K562 (cell line): ENCODE results near the gene CGB8. TPM values are rescaled to one million over a fixed set of nuclear protein-coding genes. Genes with fewer than 3 reads are reported as not detected.
"Not testable (repeated sequence)": the region's sequence is repeated elsewhere in the genome, so short reads cannot be mapped to it uniquely, and the experiment has no call there.

Experiments
- ATAC-seq: fragments of 200-7000 bp; cut with Tn5 transposase; 3 replicates; pipeline ENCODE4 v1.9.1; 2020; ENCODE audit warnings: moderate library complexity
- BruUV-seq: library from RNA; stranded (reverse); fragments of 400-500 nt; replicated peaks from 2 replicates; lab custom pipeline; 2021; lab: Mats Ljungman, UMichigan
- CTCF ChIA-PET: fragments of 300-600 bp; formaldehyde crosslinking; extraction: SDS; loops from one replicate; lab custom pipeline; 2021; ENCODE audit warnings: low intra/inter-chr PET ratio; lab: Yijun Ruan, JAX
- POLR2A ChIA-PET: fragments of 300-600, 350-650 bp; sonication (Branson Sonifier 250); formaldehyde crosslinking; extraction: SDS; loops from one replicate; lab custom pipeline; 2021; ENCODE audit warnings: antibody characterized with exemption, inconsistent platforms; lab: Yijun Ruan, JAX
- DNase-seq, 4 experiments: peaks; one replicate each; pipeline versions ENCODE4 v3.0.0 to v3.0.0-alpha.2; 2011 to 2018; ENCODE audit warnings: low spot score in 3 of 4, mixed read lengths in 3 of 4; ENCODE audit errors: extremely low read depth in 1 of 4
- FAIRE-seq: peaks from 2 replicates; lab custom pipeline; 2011; peaks lifted over from hg19 to GRCh38; lab: Jason Lieb, UNC
- H2AFZ ChIP-seq: 2 replicates; pipeline ENCODE4 v1.6.0; 2011; ENCODE audit warnings: low read depth, low read length, control low read depth, inconsistent platforms
- H3K27ac ChIP-seq: fragments of 200-600 bp; 3 replicates; pipeline ENCODE4 v1.8.0; 2011; ENCODE audit warnings: low read depth, mild to moderate bottlenecking, control low read depth, inconsistent platforms, low read length, moderate library complexity, mixed read lengths; ENCODE audit errors: extremely low read depth
- H3K27me3 ChIP-seq, 2 experiments: fragments of 300-600 bp in 1 of 2; 2 replicates in 1 of 2; 3 replicates in 1 of 2; pipeline versions ENCODE4 v1.6.0 to v1.8.0; 2011; ENCODE audit warnings: inconsistent platforms in 2 of 2, low read length in 2 of 2, mild to moderate bottlenecking in 1 of 2, mixed read lengths in 1 of 2, moderate library complexity in 1 of 2; ENCODE audit not compliant: control insufficient read depth in 2 of 2, insufficient read depth in 2 of 2
- H3K36me3 ChIP-seq: fragments of 300-600 bp; 3 replicates; pipeline ENCODE4 v1.8.0; 2011; ENCODE audit warnings: mild to moderate bottlenecking, low read length, inconsistent platforms; ENCODE audit not compliant: control insufficient read depth, insufficient read depth
- H3K4me1 ChIP-seq, 2 experiments: fragments of 200-600 bp in 1 of 2; replicated peaks in 1 of 2; 2 replicates in 1 of 2; 3 replicates in 1 of 2; pipeline versions ENCODE4 v1.5.1 to v1.8.0; 2011; ENCODE audit warnings: inconsistent platforms in 2 of 2, low read length in 2 of 2, mild to moderate bottlenecking in 1 of 2, mixed read lengths in 1 of 2, moderate library complexity in 1 of 2; ENCODE audit not compliant: control insufficient read depth in 2 of 2, insufficient read depth in 2 of 2
- H3K4me2 ChIP-seq: 2 replicates; pipeline ENCODE4 v1.6.1; 2011; ENCODE audit warnings: low read length, control low read depth, inconsistent platforms, mixed read lengths; ENCODE audit not compliant: insufficient read depth
- H3K4me3 ChIP-seq: fragments of 200-600 bp; sonication (generic), shearing (Covaris generic); 2 replicates; pipeline ENCODE4 v1.5.1; 2016; ENCODE audit warnings: control low read depth, inconsistent platforms
- H3K79me2 ChIP-seq: fragments of 200-600 bp; 3 replicates; pipeline ENCODE4 v1.8.0; 2011; ENCODE audit warnings: low read length, inconsistent platforms; ENCODE audit not compliant: control insufficient read depth, insufficient read depth
- H3K9ac ChIP-seq, 2 experiments: 2 replicates each; pipeline versions ENCODE4 v1.6.0 to v1.6.1; 2011; ENCODE audit warnings: low read depth in 2 of 2, low read length in 2 of 2, control low read depth in 1 of 2, inconsistent platforms in 1 of 2, mild to moderate bottlenecking in 1 of 2, mixed read lengths in 1 of 2; ENCODE audit not compliant: insufficient read depth in 1 of 2
- H3K9me1 ChIP-seq: one replicate; pipeline ENCODE4 v1.6.0; 2011; ENCODE audit warnings: inconsistent platforms, mild to moderate bottlenecking, low read length, moderate library complexity; ENCODE audit not compliant: control insufficient read depth, insufficient read depth
- H3K9me3 ChIP-seq: replicated peaks from 2 replicates; pipeline ENCODE4 v1.5.1; 2011; ENCODE audit warnings: low read depth, low read length, inconsistent platforms; ENCODE audit not compliant: control insufficient read depth, insufficient read depth
- H4K20me1 ChIP-seq: replicated peaks from 2 replicates; pipeline ENCODE4 v1.6.1; 2011; ENCODE audit warnings: low read length, inconsistent platforms, mixed read lengths; ENCODE audit not compliant: control insufficient read depth, insufficient read depth
- ARID1B ChIP-seq: fragments of 450-650 bp; IDR thresholded peaks from 2 replicates; pipeline ENCODE4 v1.6.1; 2016; ENCODE audit warnings: antibody characterized with exemption, mild to moderate bottlenecking, inconsistent platforms
- CREM ChIP-seq: IDR thresholded peaks from 2 replicates; pipeline ENCODE4 v1.6.1; 2014; ENCODE audit warnings: antibody characterized with exemption, low read depth
- DPF2 ChIP-seq: fragments of 450-650 bp; IDR thresholded peaks from 2 replicates; pipeline ENCODE4 v1.6.1; 2016
- FOS ChIP-seq: IDR thresholded peaks from 3 replicates; pipeline ENCODE4 v1.6.1; 2011; ENCODE audit not compliant: insufficient read length; ENCODE audit errors: extremely low read depth
- FOSL1 ChIP-seq: fragments of 200-800 bp; sonication (Bioruptor generic); conservative IDR thresholded peaks from 2 replicates; pipeline ENCODE4 v1.6.1; 2016; ENCODE audit warnings: missing genetic modification characterization, missing compliant biosample characterization
- JUNB ChIP-seq: fragments of 450-650 bp; formaldehyde crosslinking; conservative IDR thresholded peaks from 2 replicates; pipeline ENCODE4 v1.4.0; 2020; ENCODE audit warnings: mild to moderate bottlenecking
- JUND ChIP-seq, 2 experiments: IDR thresholded peaks; 2 replicates in 1 of 2; 3 replicates in 1 of 2; pipeline ENCODE4 v1.6.1; 2011; ENCODE audit warnings: borderline replicate concordance in 2 of 2, low read depth in 2 of 2, low read length in 2 of 2, improper control_type of control experiment in 1 of 2, missing biosample characterization in 1 of 2, missing genetic modification characterization in 1 of 2, missing genetic modification reagents in 1 of 2
- SMARCA4 ChIP-seq: fragments of 450-650 bp; IDR thresholded peaks from 2 replicates; pipeline ENCODE4 v1.6.1; 2016
- WGBS: fragments of 100-300 bp; shearing (Covaris generic); methylation state at CpG from one replicate; pipeline ENCODE4 v1.1.6; 2016; ENCODE audit warnings: low coverage, mixed read lengths; ENCODE audit not compliant: insufficient coverage; ENCODE audit errors: missing lambda C conversion rate; 5-methylcytosine and 5-hydroxymethylcytosine counted together
- in situ Hi-C: fragments of 300-500 bp; cut with MboI; formaldehyde crosslinking; loops from 4 replicates; pipeline ENCODE4 v1.15.0; 2018; ENCODE audit warnings: inconsistent platforms, mixed read lengths
- intact Hi-C: fragments of 100-400 bp; cut with micrococcal nuclease; formaldehyde crosslinking; loops from 2 replicates; pipeline ENCODE4 v1.14.2; 2022
- polyA plus RNA-seq, 8 experiments: library from polyadenylated mRNA; depleted of rRNA in 4 of 8; stranded (reverse) in 5 of 8; unstranded in 3 of 8; fragments of >200 nt; fragmentation: Nextera tagmentation in 2 of 8; fragmentation: Illumina TruSeq in 1 of 8; extraction: Ambion mirVana in 2 of 8; extraction: Trizol in 1 of 8; gene quantifications; 2 replicates each; pipeline versions ENCODE4 v1.2.1 to v1.2.3, GENCODE V29; 2011 to 2014; ENCODE audit warnings: inconsistent platforms in 1 of 8, missing spikeins in 1 of 8
- total RNA-seq, 7 experiments: library from RNA; depleted of rRNA in 6 of 7; stranded (reverse); fragments of >200 nt in 6 of 7; fragmentation: Illumina TruSeq in 2 of 7; extraction: Trizol in 2 of 7; gene quantifications; 2 replicates each; pipeline versions ENCODE4 v1.2.1 to v1.2.3, GENCODE V29; 2011 to 2021; ENCODE audit warnings: low replicate concordance in 1 of 7
- TF ChIP-seq, protein P1 (sequence below): sonication (generic); formaldehyde crosslinking; IDR thresholded peaks from 2 replicates; pipeline ENCODE4 v1.8.0; 2022; ENCODE audit warnings: missing genetic modification reagents, mild to moderate bottlenecking, moderate library complexity, borderline replicate concordance
- TF ChIP-seq, protein P2 (sequence below), 2 experiments: fragments of 450-650 bp in 1 of 2; sonication (generic) in 1 of 2; formaldehyde crosslinking in 1 of 2; IDR thresholded peaks in 1 of 2; conservative IDR thresholded peaks in 1 of 2; 2 replicates each; pipeline versions ENCODE4 v1.6.1 to v1.8.1; 2016 to 2023; ENCODE audit warnings: mild to moderate bottlenecking in 2 of 2, moderate library complexity in 2 of 2, inconsistent platforms in 1 of 2, missing genetic modification reagents in 1 of 2

Gene CGB8
- total and polyA plus RNA-seq, 9 of the 15 experiments (the other 6 are each of a cell fraction or from before 2014, with no cell fraction given): not detected

DNA sequence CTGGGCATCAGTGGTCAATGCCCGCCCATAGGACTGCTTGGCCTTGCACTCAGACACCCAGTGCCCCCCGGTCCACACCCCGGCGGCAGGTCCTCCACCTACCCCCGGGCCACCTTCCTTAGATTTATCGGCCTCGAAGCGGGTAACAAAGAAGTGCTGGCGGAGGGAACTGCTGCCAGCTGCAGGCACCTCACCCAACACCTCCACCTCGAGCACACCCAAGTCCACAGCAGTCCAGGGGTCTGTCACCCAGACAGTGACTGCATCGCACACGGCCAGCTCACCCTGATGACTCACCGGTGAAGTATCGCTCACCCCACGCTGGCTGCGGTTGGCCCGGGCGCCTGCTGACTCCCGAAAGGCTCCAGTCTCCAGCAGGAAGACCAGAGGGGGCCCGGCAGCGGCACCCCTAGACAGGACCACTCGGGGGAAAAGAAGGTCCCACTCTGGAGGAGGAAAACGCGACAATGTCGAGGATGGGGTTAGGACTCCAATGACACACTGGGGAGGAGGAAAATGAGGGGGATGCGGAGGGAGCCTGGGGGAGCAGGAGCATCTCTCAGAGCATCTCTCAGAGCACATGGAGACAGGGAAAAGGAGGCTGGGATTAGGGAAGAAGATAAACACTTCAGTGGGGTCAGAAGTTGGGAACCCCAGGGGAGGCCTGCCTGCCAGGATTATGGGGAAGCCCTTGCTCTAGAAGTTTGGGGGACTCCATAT is 10.2 kb downstream of the CGB8 start:
- TF ChIP-seq JUND (IDR thresholded peaks at IDR 0.05; ENCODE audit: borderline replicate concordance, low read depth, low read length) (peak; percentile 83), JUND (tag; IDR thresholded peaks at IDR 0.05; ENCODE audit: borderline replicate concordance, low read depth, low read length) (peak; percentile 41; the same call in 1 of the 3 replicates), FOS (peak; percentile 3), JUNB (CRISPR knock-in tag) (0 out of 2 replicates have a peak, but pooled peaks have one; percentile 20), DPF2 (0 out of 2 replicates have a peak, but pooled peaks have one; percentile 17), FOSL1 (peak; percentile 85), SMARCA4 (0 out of 2 replicates have a peak, but pooled peaks have one; percentile 32), ARID1B (peak; percentile 44), CREM (0 out of 2 replicates have a peak, but pooled peaks have one; percentile 31)
- TF ChIP-seq, protein P1, sequence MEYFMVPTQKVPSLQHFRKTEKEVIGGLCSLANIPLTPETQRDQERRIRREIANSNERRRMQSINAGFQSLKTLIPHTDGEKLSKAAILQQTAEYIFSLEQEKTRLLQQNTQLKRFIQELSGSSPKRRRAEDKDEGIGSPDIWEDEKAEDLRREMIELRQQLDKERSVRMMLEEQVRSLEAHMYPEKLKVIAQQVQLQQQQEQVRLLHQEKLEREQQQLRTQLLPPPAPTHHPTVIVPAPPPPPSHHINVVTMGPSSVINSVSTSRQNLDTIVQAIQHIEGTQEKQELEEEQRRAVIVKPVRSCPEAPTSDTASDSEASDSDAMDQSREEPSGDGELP (CRISPR knock-in tag): peak; percentile 41; the same call in 1 of the 2 replicates
- TF ChIP-seq, protein P2, sequence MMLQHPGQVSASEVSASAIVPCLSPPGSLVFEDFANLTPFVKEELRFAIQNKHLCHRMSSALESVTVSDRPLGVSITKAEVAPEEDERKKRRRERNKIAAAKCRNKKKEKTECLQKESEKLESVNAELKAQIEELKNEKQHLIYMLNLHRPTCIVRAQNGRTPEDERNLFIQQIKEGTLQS (IDR thresholded peaks at IDR 0.05): peak; percentile 91
- TF ChIP-seq, protein P2 (CRISPR knock-in tag; conservative IDR thresholded peaks at IDR 0.05): not testable (repeated sequence)
- H3K36me3 ChIP-seq, POLR2A ChIA-PET, H2AFZ ChIP-seq, H3K27ac ChIP-seq, H3K4me2 ChIP-seq, H3K4me3 ChIP-seq, H3K9me1 ChIP-seq, CTCF ChIA-PET, in situ Hi-C loops, H4K20me1 ChIP-seq, intact Hi-C loops, BruUV-seq, FAIRE-seq, H3K9me3 ChIP-seq, H3K79me2 ChIP-seq, H3K27me3 ChIP-seq, H3K9ac ChIP-seq, H3K4me1 ChIP-seq: not testable (repeated sequence)
- WGBS: 4% methylated on average over 22 of the region's 26 CpGs
- peak; percentile 47; the same call in 2 of the 3 replicates for ATAC-seq
- peak in 1 of 4 experiments; percentile 52 for DNase-seq

DNA sequence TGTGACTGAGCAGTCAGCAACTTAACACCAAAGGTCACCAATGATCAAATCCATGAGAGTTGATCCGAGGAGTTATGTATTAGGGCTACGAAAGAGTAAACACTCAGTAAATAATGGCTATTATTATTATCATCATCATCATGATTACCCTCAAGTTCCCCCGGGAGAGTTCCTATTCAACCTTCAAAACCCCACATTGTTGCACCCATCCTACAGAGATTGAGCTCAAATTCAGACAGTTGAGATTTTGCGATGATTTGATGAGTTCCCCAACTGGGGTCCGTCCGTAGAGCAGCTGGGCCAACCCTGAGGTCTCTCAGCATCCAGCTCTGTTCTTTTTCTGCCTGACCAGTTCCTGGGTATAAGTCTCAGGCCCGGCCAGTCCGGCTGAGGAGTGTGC is 10.8 kb downstream of the CGB8 start:
- H3K79me2 ChIP-seq, BruUV-seq, H3K4me1 ChIP-seq, H3K4me3 ChIP-seq, DNase-seq, H4K20me1 ChIP-seq, H3K27ac ChIP-seq, H3K36me3 ChIP-seq, H3K9me1 ChIP-seq, H2AFZ ChIP-seq, H3K9me3 ChIP-seq, in situ Hi-C loops, H3K9ac ChIP-seq, H3K4me2 ChIP-seq, CTCF ChIA-PET, FAIRE-seq, ATAC-seq, H3K27me3 ChIP-seq, intact Hi-C loops, POLR2A ChIA-PET: not testable (repeated sequence)
- WGBS: 7% methylated on average over 6 of the region's 8 CpGs
